Suprapubic skin (tissue), 4 donors: ENCODE measurements around the gene INO80C. TPM values are rescaled to one million over a fixed set of nuclear protein-coding genes. Genes with fewer than 3 reads are reported as not detected.

Experiments used
- DNase-seq, 2 donors: peaks; one replicate each; pipeline ENCODE4 v3.0.0-alpha.2; 2019; ENCODE audit warnings: low spot score in 2 of 2
- H3K27ac ChIP-seq: fragments of 200-600 bp; sonication (generic); one replicate; pipeline ENCODE4 v1.5.1; 2019
- H3K27me3 ChIP-seq: fragments of 200-600 bp; sonication (generic); one replicate; pipeline ENCODE4 v1.5.1; 2019
- H3K36me3 ChIP-seq: fragments of 200-600 bp; sonication (generic); one replicate; pipeline ENCODE4 v1.5.1; 2019
- H3K4me1 ChIP-seq: fragments of 200-600 bp; sonication (generic); one replicate; pipeline ENCODE4 v1.5.1; 2019
- H3K4me3 ChIP-seq: fragments of 200-600 bp; sonication (generic); one replicate; pipeline ENCODE4 v1.5.1; 2019; ENCODE audit warnings: mild to moderate bottlenecking
- H3K9me3 ChIP-seq: fragments of 200-600 bp; sonication (generic); one replicate; pipeline ENCODE4 v1.5.1; 2019
- CTCF ChIP-seq, 2 donors: fragments of 200-600 bp in 1 of 2; fragments of 450-650 bp in 1 of 2; sonication (generic) in 1 of 2; IDR thresholded peaks; one replicate each; pipeline ENCODE4 v1.5.1; 2016 to 2019; ENCODE audit warnings: antibody characterized with exemption in 2 of 2, mild to moderate bottlenecking in 1 of 2, moderate library complexity in 1 of 2
- EP300 ChIP-seq: sonication (generic); formaldehyde crosslinking; IDR thresholded peaks from one replicate; pipeline ENCODE4 v1.6.1; 2017; ENCODE audit warnings: antibody characterized with exemption
- POLR2A ChIP-seq, 2 donors: fragments of 450-650 bp; IDR thresholded peaks; one replicate each; pipeline ENCODE4 v1.6.1; 2017; ENCODE audit warnings: antibody characterized with exemption in 2 of 2, mild to moderate bottlenecking in 2 of 2, moderate library complexity in 2 of 2
- POLR2AphosphoS5 ChIP-seq, 3 donors: sonication (generic); formaldehyde crosslinking; IDR thresholded peaks; one replicate each; pipeline ENCODE4 v1.6.1; 2017; ENCODE audit warnings: antibody characterized with exemption in 3 of 3
- WGBS: methylation state at CpG from one replicate; pipeline ENCODE4 v1.1.5; 2018; 5-methylcytosine and 5-hydroxymethylcytosine counted together
- total RNA-seq, 4 donors: library from RNA; depleted of rRNA; stranded (reverse); fragments of >200 nt; gene quantifications; one replicate each; pipeline ENCODE4 v1.1.0, GENCODE V29; 2016

The INO80C gene
- total RNA-seq, 4 donors from 2014 or later, result 12.6 to 35.2 (median 18.2) TPM

GRCh38 chr18:35477497-35477896, 20.3 kb downstream of the INO80C start:
- peaks cover 22% of the 10 kb centered on the region for H3K4me1 ChIP-seq
- no peaks in the 10 kb centered on the region for H3K27me3 ChIP-seq
- 88% methylated on average over 1 of the region's 1 CpG for WGBS
- DNase-seq, result no peak
- TF ChIP-seq EP300 (no peak), CTCF (IDR thresholded peaks at IDR 0.05) (no peak), POLR2AphosphoS5 (IDR thresholded peaks at IDR 0.05) (no peak), POLR2A (IDR thresholded peaks at IDR 0.05) (no peak)
- peaks cover 3% of the 10 kb centered on the region for H3K36me3 ChIP-seq
- H3K9me3 ChIP-seq, result no peaks in the 10 kb centered on the region
- H3K27ac ChIP-seq, result no peak overlapping the region
- no peak overlapping the region for H3K4me3 ChIP-seq

GRCh38 chr18:35474884-35475283, 22.9 kb downstream of the INO80C start:
- Histone ChIP-seq H3K9me3 (no peaks in the 10 kb centered on the region), H3K27ac (no peak overlapping the region), H3K4me1 (peaks cover 18% of the 10 kb centered on the region), H3K4me3 (no peak overlapping the region), H3K36me3 (peaks cover 3% of the 10 kb centered on the region), H3K27me3 (no peaks in the 10 kb centered on the region)
- no peak for TF ChIP-seq EP300
- no peak for TF ChIP-seq POLR2AphosphoS5 (IDR thresholded peaks at IDR 0.05)
- no peak for TF ChIP-seq POLR2A (IDR thresholded peaks at IDR 0.05)
- no peak for TF ChIP-seq CTCF (IDR thresholded peaks at IDR 0.05)
- WGBS, result 87% methylated on average over 1 of the region's 1 CpG
- no peak for DNase-seq

- Histone ChIP-seq H3K27ac (no peak overlapping the region), H3K4me3 (no peak overlapping the region), H3K27me3 (no peaks in the 10 kb centered on the region), H3K9me3 (no peaks in the 10 kb centered on the region), H3K36me3 (peaks cover 3% of the 10 kb centered on the region), H3K4me1 (peaks cover 7% of the 10 kb centered on the region)
- no peak for DNase-seq
- TF ChIP-seq POLR2A (IDR thresholded peaks at IDR 0.05) (no peak), CTCF (IDR thresholded peaks at IDR 0.05) (no peak), EP300 (no peak), POLR2AphosphoS5 (IDR thresholded peaks at IDR 0.05) (no peak)
- 100% methylated on average over 1 of the region's 1 CpG for WGBS
These were observed 24.2 kb downstream of the INO80C start for GRCh38 chr18:35473562-35473961.

GRCh38 chr18:35470435-35470834, 27.3 kb downstream of the INO80C start:
- Histone ChIP-seq H3K9me3 (no peaks in the 10 kb centered on the region), H3K4me3 (no peak overlapping the region), H3K27me3 (no peaks in the 10 kb centered on the region), H3K36me3 (peaks cover 3% of the 10 kb centered on the region), H3K4me1 (no peaks in the 10 kb centered on the region), H3K27ac (no peak overlapping the region)
- TF ChIP-seq POLR2AphosphoS5 (IDR thresholded peaks at IDR 0.05), result no peak
- no peak for TF ChIP-seq EP300
- TF ChIP-seq CTCF (IDR thresholded peaks at IDR 0.05), result no peak
- TF ChIP-seq POLR2A (IDR thresholded peaks at IDR 0.05), result no peak
- WGBS, result 35% methylated on average over 6 of the region's 6 CpGs
- DNase-seq, result no peak

GRCh38 chr18:35469725-35470124, 28.0 kb downstream of the INO80C start:
- Histone ChIP-seq H3K9me3 (no peaks in the 10 kb centered on the region), H3K4me1 (no peaks in the 10 kb centered on the region), H3K27ac (no peak overlapping the region), H3K36me3 (peaks cover 3% of the 10 kb centered on the region), H3K4me3 (no peak overlapping the region), H3K27me3 (no peaks in the 10 kb centered on the region)
- DNase-seq, result no peak
- WGBS, result 87% methylated on average over 3 of the region's 3 CpGs
- no peak for TF ChIP-seq POLR2AphosphoS5 (IDR thresholded peaks at IDR 0.05)
- TF ChIP-seq POLR2A (IDR thresholded peaks at IDR 0.05), result no peak
- no peak for TF ChIP-seq EP300
- no peak for TF ChIP-seq CTCF (IDR thresholded peaks at IDR 0.05)
